ENCODE results near the gene WFIKKN1. TPM values are rescaled to one million over a fixed set of nuclear protein-coding genes. Genes with fewer than 3 reads are reported as not detected.

WFIKKN1 gene
- total and polyA plus RNA-seq, 2 of the 13 experiments (the other 11 are each of a cell fraction or from before 2014, with no cell fraction given): 1.7 to 4.9 TPM

- no peak for TF ChIP-seq PATZ1 (CRISPR knock-in tag; IDR thresholded peaks at IDR 0.05)
Measured at GRCh38 chr16:683396-684070, 52.7 kb downstream of the WFIKKN1 start (continued).

Other genes with a start within 250 kb of the WFIKKN1 start
- 33.7 and 52.7 TPM in 2 replicates for gene PGAP6, start 249.0 kb upstream of the WFIKKN1 start, total RNA-seq (2016; rRNA removed; fragmentation: Illumina TruSeq; extraction: Trizol)
- 136 and 192 TPM in 2 replicates for gene PGAP6, start 249.0 kb upstream of the WFIKKN1 start, polyA plus RNA-seq (2011; rRNA removed)
- gene NME4, start 233.8 kb upstream of the WFIKKN1 start, total RNA-seq (2016; rRNA removed; fragmentation: Illumina TruSeq; extraction: Trizol): 82.8 and 121 TPM in 2 replicates
- gene NME4, start 233.8 kb upstream of the WFIKKN1 start, polyA plus RNA-seq (2011; rRNA removed): 263 and 275 TPM in 2 replicates
- gene DECR2, start 229.1 kb upstream of the WFIKKN1 start, total RNA-seq (2016; rRNA removed; fragmentation: Illumina TruSeq; extraction: Trizol): 27.8 and 36.3 TPM in 2 replicates
- gene DECR2, start 229.1 kb upstream of the WFIKKN1 start, polyA plus RNA-seq (2011; rRNA removed): 44.6 and 51.2 TPM in 2 replicates
- 48.4 and 57.6 TPM in 2 replicates for gene RAB11FIP3, start 205.3 kb upstream of the WFIKKN1 start, total RNA-seq (2016; rRNA removed; fragmentation: Illumina TruSeq; extraction: Trizol)
- 34.3 and 42.9 TPM in 2 replicates for gene RAB11FIP3, start 205.3 kb upstream of the WFIKKN1 start, polyA plus RNA-seq (2011; rRNA removed)
- 15.0 and 24.5 TPM in 2 replicates for gene CAPN15, start 103.3 kb upstream of the WFIKKN1 start, total RNA-seq (2016; rRNA removed; fragmentation: Illumina TruSeq; extraction: Trizol)
- gene CAPN15, start 103.3 kb upstream of the WFIKKN1 start, polyA plus RNA-seq (2011; rRNA removed): 14.9 and 22.2 TPM in 2 replicates
- 0.07 TPM in 1 of 2 replicates, not detected in the other for gene PRR35, start 70.6 kb upstream of the WFIKKN1 start, total RNA-seq (2016; rRNA removed; fragmentation: Illumina TruSeq; extraction: Trizol)
- 0.16 and 0.38 TPM in 2 replicates for gene PRR35, start 70.6 kb upstream of the WFIKKN1 start, polyA plus RNA-seq (2011; rRNA removed)
- 0.40 and 0.48 TPM in 2 replicates for gene NHLRC4, start 64.0 kb upstream of the WFIKKN1 start, total RNA-seq (2016; rRNA removed; fragmentation: Illumina TruSeq; extraction: Trizol)
- gene NHLRC4, start 64.0 kb upstream of the WFIKKN1 start, polyA plus RNA-seq (2011; rRNA removed): 0.59 and 1.1 TPM in 2 replicates
- 8.4 and 19.7 TPM in 2 replicates for gene PIGQ, start 61.0 kb upstream of the WFIKKN1 start, total RNA-seq (2016; rRNA removed; fragmentation: Illumina TruSeq; extraction: Trizol)
- gene PIGQ, start 61.0 kb upstream of the WFIKKN1 start, polyA plus RNA-seq (2011; rRNA removed): 7.7 and 13.6 TPM in 2 replicates
- gene RAB40C, start 40.9 kb upstream of the WFIKKN1 start, total RNA-seq (2016; rRNA removed; fragmentation: Illumina TruSeq; extraction: Trizol): 8.2 and 11.5 TPM in 2 replicates
- gene RAB40C, start 40.9 kb upstream of the WFIKKN1 start, polyA plus RNA-seq (2011; rRNA removed): 7.7 and 10.6 TPM in 2 replicates
- 70.1 and 75.1 TPM in 2 replicates for gene METTL26, start 5.3 kb downstream of the WFIKKN1 start, total RNA-seq (2016; rRNA removed; fragmentation: Illumina TruSeq; extraction: Trizol)
- gene METTL26, start 5.3 kb downstream of the WFIKKN1 start, polyA plus RNA-seq (2011; rRNA removed): 65.5 and 65.8 TPM in 2 replicates
- 54.6 and 76.7 TPM in 2 replicates for gene MCRIP2, start 10.8 kb downstream of the WFIKKN1 start, total RNA-seq (2016; rRNA removed; fragmentation: Illumina TruSeq; extraction: Trizol)
- gene MCRIP2, start 10.8 kb downstream of the WFIKKN1 start, polyA plus RNA-seq (2011; rRNA removed): 39.6 and 50.7 TPM in 2 replicates
- gene WDR90, start 18.4 kb downstream of the WFIKKN1 start, total RNA-seq (2016; rRNA removed; fragmentation: Illumina TruSeq; extraction: Trizol): 10.2 and 28.9 TPM in 2 replicates
- 11.1 and 14.9 TPM in 2 replicates for gene WDR90, start 18.4 kb downstream of the WFIKKN1 start, polyA plus RNA-seq (2011; rRNA removed)
- gene RHOT2, start 37.1 kb downstream of the WFIKKN1 start, total RNA-seq (2016; rRNA removed; fragmentation: Illumina TruSeq; extraction: Trizol): 34.1 and 63.6 TPM in 2 replicates
- gene RHOT2, start 37.1 kb downstream of the WFIKKN1 start, polyA plus RNA-seq (2011; rRNA removed): 76.9 and 104 TPM in 2 replicates
- 0.87 and 1.8 TPM in 2 replicates for gene RHBDL1, start 44.7 kb downstream of the WFIKKN1 start, total RNA-seq (2016; rRNA removed; fragmentation: Illumina TruSeq; extraction: Trizol)
- gene RHBDL1, start 44.7 kb downstream of the WFIKKN1 start, polyA plus RNA-seq (2011; rRNA removed): 3.8 and 5.3 TPM in 2 replicates
- gene STUB1, start 49.4 kb downstream of the WFIKKN1 start, total RNA-seq (2016; rRNA removed; fragmentation: Illumina TruSeq; extraction: Trizol): 78.2 and 79.9 TPM in 2 replicates
- 52.9 and 59.6 TPM in 2 replicates for gene STUB1, start 49.4 kb downstream of the WFIKKN1 start, polyA plus RNA-seq (2011; rRNA removed)
- gene JMJD8, start 53.3 kb downstream of the WFIKKN1 start, total RNA-seq (2016; rRNA removed; fragmentation: Illumina TruSeq; extraction: Trizol): 0.55 and 2.6 TPM in 2 replicates
- 11.8 and 17.3 TPM in 2 replicates for gene JMJD8, start 53.3 kb downstream of the WFIKKN1 start, polyA plus RNA-seq (2011; rRNA removed)
- gene WDR24, start 59.4 kb downstream of the WFIKKN1 start, total RNA-seq (2016; rRNA removed; fragmentation: Illumina TruSeq; extraction: Trizol): 1.4 and 3.8 TPM in 2 replicates
- gene WDR24, start 59.4 kb downstream of the WFIKKN1 start, polyA plus RNA-seq (2011; rRNA removed): 4.5 and 8.3 TPM in 2 replicates
- 0.20 and 0.22 TPM in 2 replicates for gene FBXL16, start 74.8 kb downstream of the WFIKKN1 start, total RNA-seq (2016; rRNA removed; fragmentation: Illumina TruSeq; extraction: Trizol)
- gene FBXL16, start 74.8 kb downstream of the WFIKKN1 start, polyA plus RNA-seq (2011; rRNA removed): 2.0 and 2.2 TPM in 2 replicates
- gene METRN, start 84.1 kb downstream of the WFIKKN1 start, total RNA-seq (2016; rRNA removed; fragmentation: Illumina TruSeq; extraction: Trizol): 27.3 and 46.1 TPM in 2 replicates
- gene METRN, start 84.1 kb downstream of the WFIKKN1 start, polyA plus RNA-seq (2011; rRNA removed): 25.5 and 34.0 TPM in 2 replicates
- gene ANTKMT, start 90.2 kb downstream of the WFIKKN1 start, total RNA-seq (2016; rRNA removed; fragmentation: Illumina TruSeq; extraction: Trizol): 17.8 and 47.8 TPM in 2 replicates
- gene ANTKMT, start 90.2 kb downstream of the WFIKKN1 start, polyA plus RNA-seq (2011; rRNA removed): 7.5 and 11.8 TPM in 2 replicates
- 0.53 TPM in 1 of 2 replicates, not detected in the other for gene CCDC78, start 95.5 kb downstream of the WFIKKN1 start, total RNA-seq (2016; rRNA removed; fragmentation: Illumina TruSeq; extraction: Trizol)
- gene CCDC78, start 95.5 kb downstream of the WFIKKN1 start, polyA plus RNA-seq (2011; rRNA removed): 1.5 and 1.7 TPM in 2 replicates
- 3.4 and 4.7 TPM in 2 replicates for gene HAGHL, start 96.1 kb downstream of the WFIKKN1 start, total RNA-seq (2016; rRNA removed; fragmentation: Illumina TruSeq; extraction: Trizol)
- gene HAGHL, start 96.1 kb downstream of the WFIKKN1 start, polyA plus RNA-seq (2011; rRNA removed): 8.4 and 12.7 TPM in 2 replicates
- gene CIAO3, start 110.0 kb downstream of the WFIKKN1 start, total RNA-seq (2016; rRNA removed; fragmentation: Illumina TruSeq; extraction: Trizol): 16.9 and 21.7 TPM in 2 replicates
- gene CIAO3, start 110.0 kb downstream of the WFIKKN1 start, polyA plus RNA-seq (2011; rRNA removed): 25.0 and 25.2 TPM in 2 replicates
- gene MSLN, start 129.7 kb downstream of the WFIKKN1 start, total RNA-seq (2016; rRNA removed; fragmentation: Illumina TruSeq; extraction: Trizol): 0.72 and 2.0 TPM in 2 replicates
- 2.3 and 3.0 TPM in 2 replicates for gene MSLN, start 129.7 kb downstream of the WFIKKN1 start, polyA plus RNA-seq (2011; rRNA removed)
- gene RPUSD1, start 157.4 kb downstream of the WFIKKN1 start, total RNA-seq (2016; rRNA removed; fragmentation: Illumina TruSeq; extraction: Trizol): 22.4 and 26.2 TPM in 2 replicates
- 13.1 and 15.9 TPM in 2 replicates for gene RPUSD1, start 157.4 kb downstream of the WFIKKN1 start, polyA plus RNA-seq (2011; rRNA removed)
- gene CHTF18, start 157.6 kb downstream of the WFIKKN1 start, total RNA-seq (2016; rRNA removed; fragmentation: Illumina TruSeq; extraction: Trizol): 8.8 and 22.9 TPM in 2 replicates
- 7.3 and 8.6 TPM in 2 replicates for gene CHTF18, start 157.6 kb downstream of the WFIKKN1 start, polyA plus RNA-seq (2011; rRNA removed)
- not detected in 2 replicates for gene GNG13, start 169.7 kb downstream of the WFIKKN1 start, total RNA-seq (2016; rRNA removed; fragmentation: Illumina TruSeq; extraction: Trizol)
- gene GNG13, start 169.7 kb downstream of the WFIKKN1 start, polyA plus RNA-seq (2011; rRNA removed): not detected in 2 replicates